Caki2 (cell line): ENCODE measurements around the gene CAPZA1. TPM values are rescaled to one million over a fixed set of nuclear protein-coding genes. Genes with fewer than 3 reads are reported as not detected.

Experiments
- DNase-seq: peaks from one replicate; pipeline ENCODE4 v3.0.0-alpha.2; 2015; ENCODE audit warnings: low read depth
- in situ Hi-C: cut with HindIII; loops from 2 replicates; pipeline ENCODE4 v1.10.0; 2016; ENCODE audit warnings: low sequenced_read_pairs, low pct_unique_long_range_greater_than_20kb, mixed read lengths
- total RNA-seq: library from RNA; depleted of rRNA; stranded (reverse); fragments of >200 nt; shearing (Covaris generic); gene quantifications from 2 replicates; pipeline ENCODE4 v1.2.3, GENCODE V29; 2014; ENCODE audit warnings: low replicate concordance; rRNA removed

Gene CAPZA1
- total RNA-seq: 192 and 237 TPM in 2 replicates

DNA sequence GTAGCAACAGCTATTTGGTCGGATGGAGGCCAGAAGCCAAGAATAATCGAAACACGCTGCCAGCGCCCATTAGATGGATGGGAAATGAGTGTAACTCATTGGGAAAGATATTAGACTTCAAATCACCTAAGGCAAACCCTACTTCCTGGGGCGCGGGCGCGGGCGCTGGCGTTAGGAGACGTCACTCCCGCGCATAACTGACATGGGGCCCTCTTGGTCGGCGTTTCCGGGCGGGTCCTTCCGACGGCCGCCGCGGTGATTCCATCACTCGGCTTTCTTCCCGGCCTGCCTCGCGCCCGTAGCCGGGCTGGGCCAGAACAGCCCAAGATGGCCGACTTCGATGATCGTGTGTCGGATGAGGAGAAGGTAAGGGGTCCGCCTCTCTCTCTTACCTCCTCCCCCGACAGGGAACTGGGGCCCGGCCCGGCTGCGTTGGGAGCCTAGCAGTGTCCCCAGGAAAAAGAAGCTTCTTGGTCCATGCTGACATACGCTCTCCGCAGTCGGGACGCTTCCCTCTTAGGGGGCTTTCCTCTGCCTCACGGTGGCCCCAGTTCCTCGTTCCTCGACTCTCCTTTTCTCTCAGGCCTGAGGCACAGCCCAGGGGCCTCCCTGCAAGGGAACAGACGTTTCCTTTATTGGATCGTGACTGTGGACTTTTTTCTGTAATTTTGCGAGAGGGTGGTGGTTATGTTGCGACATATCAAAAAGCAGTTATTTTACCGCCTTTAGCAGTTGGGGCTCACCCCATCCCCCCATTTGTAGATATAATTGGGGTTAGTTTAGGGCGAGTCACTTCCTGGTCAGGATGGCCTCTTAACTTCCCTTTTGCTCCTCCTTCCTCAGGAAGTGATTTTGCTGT lies at the start of gene CAPZA1:
TSS of gene CAPZA1 (plus strand) at position 315 of the 859 bp plus-strand sequence. CDS start at position 328, 13 bp downstream.
- in situ Hi-C loops: no loop called here

GRCh38 chr1:112575154-112575804 lies 44.4 kb upstream of the CAPZA1 start:
- in situ Hi-C loops: no loop called here
- peak; percentile 56 for DNase-seq

More for the DNA sequence above, at the start of gene CAPZA1:
- DNase-seq: peak; percentile 83

GRCh38 chr1:112576240-112576639 lies 43.4 kb upstream of the CAPZA1 start:
- in situ Hi-C loops: no loop called here
- no peak for DNase-seq

DNA sequence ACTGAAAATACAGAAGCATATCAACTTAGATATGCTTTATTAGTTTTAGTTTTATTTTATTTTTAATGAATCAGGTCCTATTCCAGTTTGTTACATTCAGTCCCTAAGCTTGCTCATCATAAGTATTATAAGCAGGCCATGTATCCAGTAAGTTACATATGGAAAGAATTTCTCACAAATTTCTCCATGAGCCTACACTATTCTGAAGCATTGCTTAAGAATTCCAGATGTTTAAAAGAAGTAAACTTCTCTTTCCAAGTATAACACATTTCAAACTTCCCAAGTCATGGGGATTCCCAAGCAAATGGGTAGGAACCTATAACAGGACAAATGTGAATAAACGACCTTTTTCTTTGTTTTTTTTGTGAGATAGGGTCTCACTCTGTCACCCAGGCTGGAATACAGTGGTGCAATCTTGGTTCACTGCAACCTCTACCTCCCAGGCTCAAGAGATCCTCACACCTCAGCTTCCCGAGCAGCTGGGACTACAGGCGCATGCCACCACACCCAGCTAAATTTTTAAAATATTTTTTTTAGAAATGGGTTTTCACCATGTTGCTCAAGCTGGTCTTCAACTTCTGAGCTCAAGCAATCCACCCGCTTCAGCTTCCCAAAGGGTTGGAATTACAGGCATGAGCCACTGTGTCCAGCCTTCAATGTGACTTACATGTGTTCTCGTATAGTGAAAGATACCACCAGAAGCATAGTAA lies 39.7 kb upstream of the CAPZA1 start:
- no peak for DNase-seq
- in situ Hi-C loops: no loop called here

DNA sequence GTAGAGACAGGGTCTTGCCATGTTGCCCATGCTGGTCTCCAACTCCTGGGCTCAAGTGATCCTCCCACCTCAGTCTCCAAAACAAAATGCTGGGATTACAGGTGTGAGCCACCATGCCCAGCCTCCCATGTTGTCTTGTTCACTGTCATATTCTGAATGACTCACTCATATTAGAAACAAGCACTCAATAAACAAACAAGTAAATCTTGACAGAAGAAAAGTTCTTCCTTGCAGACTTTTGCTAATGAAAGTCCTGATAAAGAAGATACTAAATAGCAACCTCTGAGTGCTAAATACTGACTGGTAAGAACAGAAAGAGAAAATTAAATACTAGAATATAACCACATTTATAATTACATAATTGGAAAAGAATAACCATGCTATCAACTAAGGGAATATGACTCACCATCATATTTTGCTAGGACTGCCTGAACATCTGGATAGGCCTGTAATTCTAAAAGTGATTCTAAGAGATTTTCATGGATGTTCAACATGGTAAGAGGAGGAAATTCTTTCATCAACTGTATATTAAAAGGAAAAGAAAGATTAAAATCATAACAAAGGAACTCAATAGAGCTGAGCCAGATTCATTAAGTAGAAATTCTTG lies 37.9 kb upstream of the CAPZA1 start:
- in situ Hi-C loops: no loop called here
- DNase-seq: no peak

GRCh38 chr1:112583366-112583765 lies 36.3 kb upstream of the CAPZA1 start:
- no peak for DNase-seq
- in situ Hi-C loops: no loop called here

GRCh38 chr1:112589766-112590165 lies 29.9 kb upstream of the CAPZA1 start:
- no peak for DNase-seq
- in situ Hi-C loops: no loop called here

DNA sequence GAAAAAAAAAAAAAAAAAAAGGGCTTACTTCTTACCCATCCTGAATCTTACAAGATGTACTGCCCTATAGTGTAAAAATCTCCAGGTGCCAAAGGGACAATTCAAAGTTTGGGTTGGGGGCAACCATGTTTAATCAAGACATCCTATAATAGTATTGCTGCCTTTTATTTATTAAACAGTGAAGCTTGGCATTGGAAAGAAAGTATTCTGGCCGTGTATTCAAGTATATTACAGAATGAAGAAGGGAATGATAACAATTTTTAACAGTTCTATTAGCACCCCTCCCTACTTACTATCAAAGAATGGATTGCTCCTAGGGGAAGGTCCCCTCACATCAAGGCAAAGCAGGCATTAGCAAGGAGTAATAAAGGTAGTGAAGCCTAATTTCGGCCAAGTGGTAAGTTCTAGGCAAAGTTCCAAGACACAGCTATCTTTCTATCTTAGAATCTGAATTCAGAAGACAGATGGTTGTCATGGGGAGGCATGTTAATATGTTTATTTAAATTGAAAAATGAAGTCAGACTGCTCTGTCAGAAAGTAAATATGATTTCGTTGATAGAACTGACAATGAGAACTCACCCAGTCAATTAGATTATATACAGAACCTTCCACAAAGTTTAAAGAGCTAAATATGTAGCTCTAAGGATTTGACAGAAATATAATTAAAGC lies 25.3 kb upstream of the CAPZA1 start:
- in situ Hi-C loops: no loop called here
- no peak for DNase-seq

- in situ Hi-C loops: no loop called here
- DNase-seq: no peak
Observed at GRCh38 chr1:112599477-112599876, 20.2 kb upstream of the CAPZA1 start.

DNA sequence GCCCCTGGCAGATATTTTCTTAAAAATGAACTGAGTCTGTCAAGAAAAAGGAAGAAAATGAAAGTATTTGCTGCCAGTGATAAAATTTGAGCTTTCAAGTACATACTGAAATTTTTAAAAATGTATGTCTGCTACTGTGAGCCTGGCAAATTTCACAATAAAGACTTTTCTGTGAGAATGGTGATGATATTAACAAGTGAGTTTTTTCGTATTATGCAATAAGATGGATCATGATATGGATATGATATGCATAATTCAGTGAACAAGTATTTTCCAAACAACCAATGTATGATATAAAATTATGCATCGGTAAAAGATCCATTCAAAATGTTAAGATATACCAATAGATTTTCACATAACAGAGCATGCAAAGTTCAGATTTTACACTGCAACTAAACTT lies 16.6 kb upstream of the CAPZA1 start:
- in situ Hi-C loops: no loop called here
- DNase-seq: no peak

DNA sequence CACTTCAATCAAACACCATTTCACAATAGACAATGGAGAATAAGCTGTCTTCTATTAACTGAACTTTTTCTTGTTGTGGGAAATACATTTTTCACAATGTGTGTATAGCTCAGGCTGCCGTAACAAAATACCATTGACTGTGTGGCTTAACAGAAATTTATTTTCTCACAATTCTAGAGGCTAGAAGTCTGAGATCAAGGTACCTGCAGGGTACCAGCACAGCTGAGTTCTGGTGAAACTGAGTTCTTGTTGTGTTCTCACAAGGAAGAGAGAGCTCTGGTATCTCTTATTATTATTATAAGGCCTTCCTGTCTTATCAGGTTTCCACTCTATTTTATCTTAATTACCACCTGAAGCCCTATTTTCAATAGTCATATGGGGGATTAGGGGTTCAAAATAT lies 16.1 kb upstream of the CAPZA1 start:
- in situ Hi-C loops: no loop called here
- DNase-seq: no peak

DNA sequence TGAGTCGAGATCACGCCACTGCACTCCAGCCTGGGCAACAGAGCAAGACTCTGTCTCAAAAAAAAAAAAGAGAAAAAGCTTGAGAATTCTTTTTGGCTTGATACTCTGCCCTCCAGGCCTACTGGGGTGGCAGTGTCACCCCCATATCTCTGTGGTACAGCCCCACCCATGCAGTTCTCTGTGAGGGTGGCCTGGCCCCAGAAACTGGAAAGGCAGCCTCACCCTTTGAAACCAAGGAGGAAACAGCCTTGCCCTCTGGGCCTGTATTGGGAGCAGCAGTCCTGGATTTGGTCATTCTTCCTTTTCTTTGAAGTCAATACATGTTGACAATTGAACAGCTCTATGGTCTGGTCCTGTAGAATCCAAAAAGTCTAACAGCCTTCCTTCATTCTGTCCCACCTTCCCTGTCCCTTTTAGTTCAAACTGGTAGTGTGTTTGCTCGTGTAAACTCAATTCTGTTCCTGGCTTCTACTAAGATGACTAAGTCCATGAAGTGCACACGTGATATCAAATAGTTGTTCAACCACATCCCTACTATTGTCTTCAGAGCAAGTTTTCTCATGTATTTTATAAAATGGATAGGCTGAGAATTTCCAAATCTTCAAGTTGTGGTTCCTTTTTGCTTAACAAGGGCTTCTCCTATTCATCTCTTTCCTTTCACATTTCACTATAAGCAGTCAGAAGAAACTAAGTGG lies 13.9 kb upstream of the CAPZA1 start:
- DNase-seq: no peak
- in situ Hi-C loops: no loop called here

DNA sequence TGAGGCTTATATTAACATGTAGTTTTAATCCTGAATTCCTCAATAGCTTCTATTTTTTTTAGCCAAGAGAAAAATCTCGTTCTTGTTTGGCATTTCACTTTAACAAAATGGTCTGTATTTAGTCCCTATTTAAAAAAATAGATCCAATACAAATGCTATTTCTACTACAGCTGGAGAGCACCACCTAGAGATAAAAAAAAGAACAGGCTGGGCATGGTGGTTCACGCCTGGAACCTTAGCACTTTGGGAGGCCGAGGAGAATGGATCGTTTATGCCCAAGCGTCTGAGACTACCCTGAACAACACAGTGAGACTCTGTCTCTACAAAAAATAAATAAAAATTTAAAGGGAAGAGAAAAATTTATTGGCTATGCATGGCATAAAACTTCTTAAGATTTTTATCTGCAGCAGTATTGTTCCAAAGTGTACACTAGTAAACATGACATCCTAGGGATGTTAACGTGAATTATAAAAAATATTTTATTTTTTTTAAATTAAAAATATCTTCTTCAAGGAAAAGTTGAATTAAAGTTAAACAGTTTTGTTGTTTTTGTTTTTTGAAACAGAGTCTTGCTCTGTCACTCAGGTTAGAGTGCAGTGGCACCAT lies 5.1 kb upstream of the CAPZA1 start:
- in situ Hi-C loops: no loop called here
- DNase-seq: peak; percentile 33

GRCh38 chr1:112618114-112618720 lies 1.4 kb upstream of the CAPZA1 start:
- peak; percentile 19 for DNase-seq
- in situ Hi-C loops: no loop called here

GRCh38 chr1:112618721-112619517 lies 713 bp upstream of the CAPZA1 start, which contains the start of gene ST7L:
TSS of gene ST7L (minus strand) at chr1:112619141. CDS start at chr1:112619113, 28 bp downstream.
- peak; percentile 65 for DNase-seq
- in situ Hi-C loops: no loop called here

- in situ Hi-C loops: no loop called here
- DNase-seq: no peak
Observed at GRCh38 chr1:112620377-112620695, 704 bp downstream of the CAPZA1 start.
